ENCODE measurements around the gene CALN1.
"Not testable (repeated sequence)": the region's sequence is repeated elsewhere in the genome, so short reads cannot be mapped to it uniquely, and the experiment has no call there.

Gene CALN1

DNA sequence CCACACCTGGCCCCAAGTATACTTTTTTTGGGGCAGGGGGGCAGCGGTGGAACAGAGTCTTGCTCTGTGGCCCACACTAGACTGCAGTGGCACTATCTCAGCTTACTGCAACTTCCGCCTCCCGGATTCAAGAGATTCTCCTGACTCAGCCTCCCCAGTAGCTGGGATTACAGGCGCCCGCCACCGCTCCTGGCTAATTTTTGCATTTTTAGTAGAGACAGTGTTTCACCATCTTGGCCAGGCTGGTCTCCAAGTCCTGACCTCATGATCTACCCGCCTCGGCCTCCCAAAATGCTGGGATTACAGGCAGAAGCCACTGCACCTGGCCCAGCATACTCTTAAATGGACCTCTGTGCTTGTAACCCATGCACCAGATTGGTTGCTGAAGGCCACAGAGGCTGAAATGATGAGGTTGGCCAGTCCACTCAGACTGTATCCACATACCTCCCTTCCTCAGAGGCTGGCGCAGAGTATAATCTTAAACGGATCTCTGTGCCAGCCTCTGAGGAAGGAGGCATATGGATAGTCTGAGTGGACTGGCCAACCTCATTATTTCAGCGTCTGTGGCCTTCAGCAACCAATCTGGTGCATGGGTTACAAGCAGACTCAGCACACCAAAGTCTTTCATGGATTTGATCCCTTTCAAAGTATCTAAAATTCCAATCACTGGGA, 3.0 kb downstream of the CALN1 start:
- no peak for DNase-seq (ENCODE audit: low spot score)

DNA sequence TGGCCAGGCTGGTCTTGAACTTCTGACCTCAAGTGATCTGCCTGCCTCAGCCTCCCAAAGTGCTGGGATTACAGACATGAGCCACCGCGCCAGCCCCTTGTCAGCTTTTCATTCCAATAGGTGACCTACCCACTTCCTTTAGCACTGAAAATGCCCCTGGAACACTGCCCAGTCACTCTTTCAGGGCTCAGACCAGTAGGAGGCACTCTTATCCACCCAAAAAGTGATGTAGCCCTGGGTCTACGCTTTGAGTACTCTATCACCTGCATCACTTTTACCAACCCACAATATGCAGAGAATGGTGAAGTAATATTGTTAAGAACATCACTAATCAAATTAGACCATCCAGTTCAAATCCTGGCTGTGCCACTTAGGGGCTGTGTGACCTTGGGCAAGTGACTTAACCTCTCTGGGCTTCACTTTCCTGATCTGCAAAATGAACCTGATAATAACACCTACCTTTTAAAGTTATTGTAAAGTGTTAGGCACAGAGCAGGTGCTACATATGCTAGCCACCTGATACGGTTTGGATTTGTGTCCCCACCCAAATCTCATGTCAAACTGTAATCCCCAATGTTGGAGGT, 5.2 kb downstream of the CALN1 start:
- no peak for DNase-seq (ENCODE audit: low spot score)

DNA sequence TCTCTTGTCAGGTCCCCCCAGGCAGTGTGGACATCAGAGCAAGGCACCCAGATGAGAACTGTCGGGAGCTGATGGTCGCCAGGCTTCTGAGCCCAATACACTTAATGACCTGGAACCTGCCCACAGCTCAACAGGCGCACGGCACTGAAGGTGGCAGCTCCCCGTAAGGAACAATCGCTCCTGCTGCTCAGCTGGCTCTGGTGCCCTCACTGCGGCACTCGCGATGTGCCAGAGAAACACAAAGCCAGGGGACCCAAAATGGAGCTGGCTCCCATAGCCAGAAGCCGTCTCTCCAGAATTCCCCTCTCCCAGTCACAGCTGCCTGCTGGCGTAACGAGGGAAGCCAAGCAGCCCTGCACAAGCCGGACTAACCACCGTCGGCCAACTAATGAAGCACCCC, 6.3 kb downstream of the CALN1 start:
- DNase-seq (ENCODE audit: low spot score) = no peak

DNA sequence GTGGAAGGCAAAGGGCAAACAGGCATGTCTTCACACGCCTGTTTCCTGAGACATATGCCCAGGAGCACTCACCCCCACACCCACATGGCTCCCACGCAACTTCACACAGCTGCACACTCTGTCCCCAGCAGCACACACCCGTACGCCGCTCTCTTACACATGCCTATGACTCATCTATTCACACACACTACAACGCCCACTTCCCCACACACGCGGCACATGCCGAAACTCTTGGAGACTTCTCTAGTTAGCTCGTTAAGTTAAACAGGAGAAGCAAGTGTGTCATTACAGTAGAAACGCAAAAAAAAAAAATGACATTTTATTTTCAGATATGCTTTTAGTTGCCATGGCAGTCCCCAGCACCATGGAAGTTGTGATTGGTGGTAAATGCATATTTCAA, 6.7 kb downstream of the CALN1 start:
- DNase-seq (ENCODE audit: low spot score) = no peak

DNA sequence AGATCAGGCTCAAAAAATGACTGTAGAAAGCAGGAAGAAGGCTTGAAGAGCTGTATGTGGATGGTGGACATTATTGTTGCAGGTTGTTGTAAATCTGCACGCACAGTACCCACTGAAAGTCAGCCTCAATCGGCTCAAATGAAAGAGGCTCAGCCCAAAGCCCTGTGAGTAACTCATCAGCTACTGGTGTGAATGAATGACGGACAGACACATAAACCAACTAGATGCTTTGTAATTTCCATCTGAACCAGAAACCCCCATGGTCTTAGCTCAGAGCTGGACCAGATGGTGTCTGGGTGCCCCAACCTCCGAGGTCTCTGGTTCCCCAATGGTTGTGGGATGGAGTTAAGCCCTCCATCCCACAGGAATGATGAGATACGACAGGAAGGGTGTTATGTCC, 7.4 kb downstream of the CALN1 start:
- DNase-seq (ENCODE audit: low spot score) = no peak

DNA sequence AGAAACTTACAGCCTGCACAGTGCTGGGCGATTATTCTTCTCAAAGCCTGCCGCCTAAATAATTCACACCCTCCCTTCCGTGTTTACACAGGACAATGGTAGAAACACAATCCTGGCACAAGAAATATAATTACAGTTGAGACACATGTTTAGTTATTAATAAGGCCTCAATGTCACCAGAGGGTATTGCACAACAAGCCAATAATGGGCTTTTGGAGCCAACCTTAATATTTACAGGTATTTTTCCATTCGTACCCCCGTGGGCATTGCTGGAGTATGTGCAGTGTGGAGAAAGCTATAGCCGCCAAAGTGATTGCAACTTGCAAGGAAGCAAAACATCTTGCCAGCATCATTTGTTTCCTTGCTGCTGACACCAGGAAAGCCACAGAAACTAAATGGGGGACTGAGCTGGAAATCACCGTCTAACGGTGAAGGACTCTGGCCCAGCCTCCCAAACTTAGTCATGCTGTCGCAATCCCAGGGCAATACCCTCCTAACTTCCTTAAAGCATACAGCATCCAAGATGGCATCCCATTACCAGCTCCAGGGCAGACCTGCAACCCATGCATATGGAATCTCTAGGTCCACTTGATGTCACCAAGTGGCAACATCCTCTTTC, 8.6 kb downstream of the CALN1 start:
- no peak for DNase-seq (ENCODE audit: low spot score)

DNA sequence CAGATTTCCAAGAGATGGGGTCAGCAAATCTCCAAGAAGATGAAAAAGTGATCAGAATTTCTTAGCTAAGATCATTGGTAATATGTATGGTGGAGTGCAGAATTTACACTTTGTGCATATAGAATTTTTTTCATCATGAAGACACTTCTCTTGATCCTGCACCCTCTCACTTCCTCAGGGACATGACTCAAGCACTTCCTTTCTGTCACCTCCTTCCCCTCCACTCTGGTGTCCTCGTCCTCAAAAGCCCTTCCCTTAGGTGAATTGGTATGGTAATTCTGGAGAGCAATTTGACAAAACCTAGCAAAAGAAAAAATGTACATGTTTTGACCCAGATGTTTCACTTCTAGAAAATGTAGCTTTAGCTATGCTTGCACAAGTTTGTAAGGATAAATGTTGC, 18.1 kb downstream of the CALN1 start:
- DNase-seq (ENCODE audit: low spot score) = no peak

DNA sequence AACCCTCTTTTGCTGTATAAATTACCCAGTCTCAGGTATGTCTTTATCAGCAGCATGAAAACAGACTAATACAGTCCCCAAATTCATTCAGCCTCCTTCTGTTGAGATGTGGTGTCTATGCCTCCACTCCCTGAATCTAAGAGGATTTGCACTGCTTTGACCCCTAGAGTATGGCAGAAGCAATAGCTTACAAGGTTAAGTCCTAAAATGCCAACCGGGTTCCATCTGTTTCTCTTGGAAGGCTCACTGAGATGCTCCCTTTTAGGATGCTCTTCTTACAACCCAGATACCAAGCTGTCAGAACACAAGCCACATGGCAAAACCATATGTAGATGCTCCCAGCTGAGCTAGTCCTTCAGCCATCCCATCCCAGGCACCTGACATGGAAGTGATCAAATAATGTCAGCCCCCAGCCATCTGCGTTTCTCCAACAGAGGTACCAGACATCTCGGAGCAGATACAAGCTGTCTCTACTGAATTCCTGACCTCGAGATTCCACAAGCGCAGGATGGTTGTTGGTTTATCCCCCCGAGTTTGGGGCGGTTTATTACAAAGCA, 20.2 kb downstream of the CALN1 start:
- DNase-seq (ENCODE audit: low spot score) = peak; percentile 30

DNA sequence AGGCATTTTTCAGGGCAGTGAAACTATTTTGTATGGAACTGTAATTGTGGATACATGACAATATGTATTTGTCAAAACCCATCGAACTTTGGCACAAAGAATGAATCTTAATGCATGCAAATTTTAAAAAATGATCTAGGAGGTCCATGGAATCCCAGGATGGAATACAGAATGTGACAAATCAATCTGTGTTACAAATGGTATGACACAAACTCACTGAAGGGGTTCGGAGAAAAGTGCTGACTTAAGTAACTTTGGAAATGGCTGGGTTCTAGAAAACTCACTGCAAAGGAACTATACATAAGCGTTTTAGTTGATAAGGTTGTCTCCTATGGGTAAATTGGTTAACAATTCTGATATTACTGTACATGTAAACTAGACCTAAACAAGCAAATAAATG, 26.0 kb downstream of the CALN1 start:
- DNase-seq (ENCODE audit: low spot score) = no peak

DNA sequence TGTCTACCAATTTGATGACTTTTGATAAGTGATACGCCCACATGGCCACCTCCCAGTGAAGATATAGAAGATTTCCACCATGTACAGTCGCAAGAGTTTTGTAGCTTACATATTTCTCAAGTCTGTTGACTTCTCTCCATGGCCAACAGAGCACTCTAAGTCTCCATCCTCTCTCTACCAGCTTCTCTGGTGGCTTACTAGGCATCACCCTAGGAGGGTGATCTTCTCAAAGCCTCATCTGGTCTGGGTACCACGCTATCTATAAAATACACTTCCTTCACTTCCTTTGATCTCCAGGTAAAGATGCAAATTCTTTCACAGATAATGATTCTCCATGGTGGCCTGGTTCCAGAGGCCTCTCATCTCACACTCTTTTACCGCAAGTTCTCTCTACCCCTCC, 49.9 kb downstream of the CALN1 start:
- DNase-seq (ENCODE audit: low spot score) = no peak

DNA sequence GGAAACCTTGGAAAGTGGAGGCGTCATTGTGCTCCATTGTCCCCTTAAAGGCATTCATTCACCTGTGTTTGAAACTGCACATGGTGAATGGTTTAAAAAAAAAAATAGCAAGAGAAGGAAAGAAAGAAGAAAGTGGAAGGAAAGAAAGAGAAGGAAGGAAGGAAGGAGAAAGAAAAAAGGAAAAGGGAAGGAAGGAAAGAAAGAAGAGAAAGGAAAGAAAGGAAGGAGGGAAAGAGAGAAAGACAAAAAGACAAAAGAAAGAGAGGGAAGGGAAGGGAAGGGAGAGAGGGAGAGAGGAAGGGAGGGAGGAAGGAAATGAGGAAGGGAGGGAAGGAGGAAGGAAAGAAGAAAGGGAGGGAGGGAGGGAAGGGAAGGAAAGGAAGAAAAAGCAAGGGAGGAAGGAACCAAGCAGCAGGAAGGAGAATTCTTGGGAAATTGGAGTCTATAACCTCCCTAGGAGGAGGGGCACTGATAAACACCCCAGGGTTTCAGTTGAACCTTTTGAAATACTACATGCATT, 66.9 kb downstream of the CALN1 start:
- no peak for DNase-seq (ENCODE audit: low spot score)

DNA sequence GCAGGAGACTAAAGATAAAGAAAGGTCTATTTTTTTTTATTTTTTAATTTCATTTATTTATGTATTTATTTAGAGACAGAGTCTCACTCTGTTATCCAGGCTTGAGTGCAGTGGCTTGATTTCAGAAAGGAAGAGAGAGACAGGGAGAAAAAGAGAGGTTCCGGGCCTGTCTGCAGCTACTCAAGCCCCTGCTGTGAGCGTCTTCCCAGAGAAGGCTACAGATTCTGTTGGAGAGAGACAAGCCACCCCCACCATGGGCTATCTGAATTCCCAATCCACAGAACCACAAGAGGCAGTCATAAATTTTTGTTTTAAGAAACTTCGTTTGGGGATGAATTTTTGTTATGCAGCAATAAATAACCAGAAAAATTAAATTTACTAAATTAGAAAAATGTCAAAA, 68.1 kb downstream of the CALN1 start:
- DNase-seq (ENCODE audit: low spot score) = no peak

DNA sequence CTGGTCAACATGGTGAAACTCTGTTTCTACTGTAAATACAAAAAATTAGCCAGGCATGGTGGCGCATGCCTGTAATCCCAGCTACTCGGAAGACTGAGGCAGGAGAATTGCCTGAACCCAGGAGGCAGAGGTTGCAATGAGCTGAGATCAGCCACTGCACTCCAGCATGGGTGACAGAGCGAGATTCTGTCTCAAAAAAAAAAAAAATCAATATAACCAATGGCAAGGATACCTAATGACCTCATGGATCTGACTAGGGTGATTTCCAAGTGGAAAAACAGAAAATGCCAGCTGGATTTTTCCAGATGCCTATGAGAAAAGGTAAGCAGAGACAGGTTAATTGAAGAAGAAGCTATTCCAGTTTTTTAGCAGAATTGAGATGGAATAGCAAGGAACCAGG, 68.8 kb downstream of the CALN1 start:
- DNase-seq (ENCODE audit: low spot score) = not testable (repeated sequence)

DNA sequence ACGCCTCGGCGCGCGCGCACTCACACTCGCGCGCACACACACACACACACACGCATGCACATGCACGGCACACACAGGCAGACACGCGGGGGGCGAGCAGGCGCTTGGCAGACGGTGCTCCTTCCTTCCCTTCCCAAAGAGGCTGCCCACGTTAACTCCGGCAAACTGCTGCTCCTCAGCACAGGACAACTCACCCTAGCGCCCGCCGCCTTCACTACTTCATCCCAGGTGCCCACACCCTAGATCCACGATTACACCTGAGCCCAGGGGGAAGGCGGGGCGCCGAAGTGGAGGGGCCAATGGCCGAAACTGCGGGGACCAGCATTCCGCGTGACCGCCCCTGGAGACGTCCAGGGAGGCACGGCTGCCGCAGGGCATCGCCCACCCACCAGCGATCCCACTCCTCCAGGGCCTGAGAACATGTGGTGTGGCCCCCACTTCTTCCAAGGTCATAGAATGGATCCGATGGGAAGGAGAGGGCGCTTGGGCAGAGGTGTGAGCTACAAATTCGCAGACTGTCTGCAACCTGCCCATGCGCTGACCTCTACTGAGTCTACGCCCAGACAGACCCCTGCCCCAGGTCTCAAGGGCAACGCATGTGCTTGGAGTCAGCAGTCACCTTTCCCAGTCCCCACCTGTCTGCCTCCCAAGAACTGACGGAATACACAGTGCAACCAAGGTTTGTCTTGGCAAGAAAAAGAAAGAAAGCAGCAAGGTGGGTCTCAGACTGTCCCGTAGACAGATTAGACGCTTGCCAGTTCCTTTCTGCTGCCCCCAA, 74.6 kb downstream of the CALN1 start:
- no peak for DNase-seq (ENCODE audit: low spot score)

DNA sequence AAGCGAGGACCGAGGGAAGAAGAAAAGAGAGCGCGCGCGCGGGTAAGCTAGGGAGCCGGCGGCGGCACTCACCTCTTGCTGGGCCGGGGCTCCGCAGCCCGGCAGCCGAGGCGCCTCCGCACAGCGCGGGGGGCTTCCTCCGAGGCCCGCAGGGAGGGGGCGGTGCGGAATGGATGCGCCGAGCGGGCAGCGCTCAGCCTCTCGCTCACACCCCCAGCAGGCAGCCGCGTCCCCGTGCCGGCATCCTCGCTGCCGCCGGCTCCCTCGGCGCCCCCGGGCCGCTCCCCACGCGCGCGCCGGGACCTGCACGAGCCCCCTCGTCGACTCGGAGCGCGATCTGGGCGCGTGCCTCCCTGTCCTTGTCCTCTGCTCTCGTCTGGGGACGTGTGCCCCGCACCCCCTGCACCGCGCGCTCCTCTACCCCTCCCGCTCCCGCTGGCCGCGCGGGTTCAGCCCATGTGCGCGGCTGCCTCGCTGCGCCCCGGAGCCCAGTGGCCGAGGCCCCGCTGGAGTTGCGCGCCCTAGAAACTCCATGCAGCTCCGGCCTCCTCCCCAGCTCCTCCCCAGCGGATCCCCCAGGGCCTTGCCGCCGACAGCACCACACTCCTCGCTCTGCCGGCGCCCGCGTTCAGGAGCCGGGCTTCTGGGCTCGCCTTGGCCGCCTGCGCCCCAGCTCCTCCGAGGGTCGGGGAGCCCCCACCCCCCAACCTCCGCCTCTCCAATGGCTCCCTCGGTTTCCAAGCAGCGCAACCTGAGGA, 75.3 kb downstream of the CALN1 start:
- DNase-seq (ENCODE audit: low spot score) = no peak

DNA sequence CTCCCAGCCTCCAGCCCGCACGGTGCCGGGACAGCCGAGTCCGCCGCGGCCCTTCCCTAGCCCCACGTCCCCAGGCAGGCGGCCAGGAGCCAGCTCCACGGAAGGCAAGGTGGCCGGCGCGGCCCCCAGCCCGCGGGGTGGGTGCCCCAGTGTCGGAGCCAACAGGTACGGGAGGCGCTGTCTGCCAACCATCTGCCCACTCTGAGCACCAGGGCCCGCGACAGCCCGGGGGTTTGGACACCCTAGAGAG, 75.8 kb downstream of the CALN1 start:
- no peak for DNase-seq (ENCODE audit: low spot score)

DNA sequence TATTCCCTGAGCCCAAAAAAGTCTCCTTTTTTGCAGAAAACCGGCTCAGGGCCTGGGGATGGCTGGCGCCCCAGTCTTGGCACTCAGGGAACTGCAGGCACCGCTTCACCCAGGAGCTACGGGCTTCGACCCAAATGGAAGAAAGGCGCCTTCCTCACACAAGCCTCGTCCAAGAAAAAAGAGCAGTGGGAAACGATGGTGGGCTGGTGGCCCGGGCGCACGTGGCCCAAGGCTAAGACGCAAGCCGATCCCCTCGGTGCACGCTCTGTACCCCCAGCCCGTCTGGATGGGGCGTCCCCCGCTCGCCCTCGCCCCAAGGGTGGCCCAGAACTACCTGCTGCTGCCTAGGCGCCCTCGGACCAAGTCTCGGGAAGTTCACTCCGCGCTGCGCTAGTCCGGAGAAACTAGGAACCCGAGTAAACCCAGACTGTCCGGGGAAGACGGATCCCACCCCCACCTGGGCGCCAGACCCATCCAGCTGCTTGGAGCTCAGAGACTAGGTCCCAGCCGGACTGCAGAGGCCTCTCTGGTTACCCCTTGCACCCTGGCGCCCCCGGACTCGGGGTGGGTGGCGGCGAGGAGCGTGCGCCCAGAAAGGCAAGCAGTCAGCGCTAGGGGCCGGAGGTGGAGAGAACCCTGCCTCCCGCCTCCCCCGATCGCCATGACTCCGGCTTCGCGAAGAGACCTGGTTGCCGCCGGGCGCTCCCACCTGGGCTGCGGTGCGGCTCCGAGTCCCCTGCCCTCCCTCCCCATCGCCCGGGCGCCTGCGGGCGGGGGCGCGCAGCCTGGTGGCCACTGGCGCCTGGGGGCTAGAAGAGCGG, 76.4 kb downstream of the CALN1 start:
- DNase-seq (ENCODE audit: low spot score) = no peak

DNA sequence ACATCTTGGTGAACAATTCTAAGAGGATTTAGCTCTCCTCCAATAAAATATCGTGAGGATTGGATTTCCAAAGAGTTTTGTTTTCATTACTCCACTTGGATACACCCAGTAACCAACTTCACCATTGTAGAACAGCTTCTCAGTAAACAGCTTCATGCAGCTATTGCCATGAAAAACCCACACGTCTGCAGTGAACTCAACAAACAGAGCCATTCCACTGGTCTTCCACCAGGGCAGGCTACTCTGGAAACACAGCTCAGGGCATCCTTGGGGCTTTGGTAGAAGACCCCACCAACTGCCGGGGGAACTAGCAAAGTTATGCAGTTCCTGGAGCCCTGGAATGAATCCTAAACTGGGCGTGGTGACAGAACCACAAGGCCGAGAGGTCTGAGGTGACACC, 77.4 kb downstream of the CALN1 start:
- DNase-seq (ENCODE audit: low spot score) = no peak

DNA sequence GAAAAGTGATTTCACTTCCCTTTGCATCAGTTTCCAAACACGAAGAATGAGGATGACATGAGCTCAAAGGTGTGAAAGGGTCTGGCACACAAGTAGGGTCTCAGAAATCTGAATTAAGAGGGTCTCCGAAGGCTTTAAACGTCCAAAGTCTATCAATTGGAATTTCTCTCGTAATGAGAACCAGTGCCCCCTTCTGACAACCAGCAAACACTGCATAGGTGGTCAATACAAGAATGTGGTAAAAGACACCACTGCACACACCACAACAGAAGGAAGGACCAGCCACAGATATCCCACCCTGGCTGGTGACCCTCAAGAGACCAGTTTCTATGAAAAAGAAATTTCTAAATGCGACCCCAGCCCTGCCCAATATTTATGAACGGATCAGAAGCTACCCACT, 78.1 kb downstream of the CALN1 start:
- DNase-seq (ENCODE audit: low spot score) = no peak

DNA sequence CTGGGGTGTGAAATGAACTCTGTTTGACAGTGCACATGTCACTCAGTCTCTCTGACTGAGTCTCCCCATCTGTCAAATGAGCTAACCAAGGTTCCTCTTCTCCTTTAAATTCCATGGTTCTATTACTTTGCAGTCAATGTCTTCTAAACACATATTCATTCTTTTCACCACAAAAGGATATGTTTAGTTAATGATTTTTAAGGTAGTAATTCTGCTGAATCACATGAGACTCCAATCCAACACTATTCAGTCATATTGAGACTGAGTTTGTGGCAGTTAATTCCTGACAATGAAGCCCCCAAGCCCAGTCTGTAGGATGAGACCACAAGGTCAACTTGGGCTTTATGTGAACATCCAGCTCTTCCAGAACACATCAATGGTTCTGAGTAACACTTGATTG, 85.3 kb downstream of the CALN1 start:
- no peak for DNase-seq (ENCODE audit: low spot score)

DNA sequence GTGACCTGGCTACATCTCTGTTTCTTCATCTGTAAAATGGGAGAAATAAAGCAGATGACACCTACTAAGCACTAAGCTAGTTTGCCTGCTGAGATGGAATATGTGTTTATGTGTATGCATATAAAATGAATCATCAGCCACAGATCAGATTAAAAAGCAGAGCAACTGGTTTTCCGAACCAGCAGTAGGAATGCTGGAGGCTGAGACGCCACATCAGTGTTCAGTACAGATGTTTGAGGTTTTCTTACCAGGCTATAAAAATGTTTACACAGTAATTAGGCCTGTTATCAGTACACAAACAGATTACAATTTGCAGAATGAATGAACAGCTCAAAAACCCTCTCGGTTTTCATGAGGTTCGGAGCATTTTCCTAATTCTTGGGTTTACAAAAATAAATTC, 85.8 kb downstream of the CALN1 start:
- DNase-seq (ENCODE audit: low spot score) = no peak
